Measurements from ENCODE around the gene LIMK2. TPM values are rescaled to one million over a fixed set of nuclear protein-coding genes. Genes with fewer than 3 reads are reported as not detected.

Gene LIMK2
- total RNA-seq, 3 donors from 2014 or later = 6.9 to 146 (median 135) TPM

DNA sequence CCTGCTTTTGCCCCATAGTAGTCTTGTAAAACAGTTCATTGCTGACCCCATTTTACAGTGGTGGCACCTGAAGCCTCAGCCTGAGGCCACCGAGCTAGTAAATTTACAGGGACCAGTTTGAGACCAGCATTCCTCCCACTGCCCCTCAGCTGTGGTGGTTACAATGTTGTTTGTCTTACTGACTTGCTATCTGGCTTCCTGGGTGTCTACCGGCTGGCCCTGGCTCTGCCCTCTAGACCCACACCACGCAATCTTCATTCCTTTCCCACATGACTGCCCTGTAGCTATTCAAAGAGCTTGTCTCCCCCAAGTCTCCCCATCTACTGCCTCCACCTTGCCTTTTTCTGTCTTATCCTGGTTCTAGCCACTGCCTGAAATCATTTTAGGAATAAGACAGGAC lies 59.4 kb downstream of the LIMK2 start:
- H3K27me3 ChIP-seq = no peaks in the 10 kb centered on the region
- no peak for DNase-seq (ENCODE audit: low spot score in 2 of 2)
- H3K27ac ChIP-seq = peak overlapping the region; percentile 62 to 70
- no peaks in the 10 kb centered on the region for H3K9me3 ChIP-seq
- no peak overlapping the region for H3K4me3 ChIP-seq
- H3K36me3 ChIP-seq = peaks cover 15% of the 10 kb centered on the region
- intact Hi-C loops (cut with DNase I; ENCODE audit: low total_unique reads) = loop anchor here (10.0 kb wide), 1 partner anchor 57 kb away; the partner anchor contains the start of gene LIMK2
- TF ChIP-seq POLR2AphosphoS5 (IDR thresholded peaks at IDR 0.05) = no peak
- no peak for TF ChIP-seq POLR2A (IDR thresholded peaks at IDR 0.05)
- TF ChIP-seq, protein P1, sequence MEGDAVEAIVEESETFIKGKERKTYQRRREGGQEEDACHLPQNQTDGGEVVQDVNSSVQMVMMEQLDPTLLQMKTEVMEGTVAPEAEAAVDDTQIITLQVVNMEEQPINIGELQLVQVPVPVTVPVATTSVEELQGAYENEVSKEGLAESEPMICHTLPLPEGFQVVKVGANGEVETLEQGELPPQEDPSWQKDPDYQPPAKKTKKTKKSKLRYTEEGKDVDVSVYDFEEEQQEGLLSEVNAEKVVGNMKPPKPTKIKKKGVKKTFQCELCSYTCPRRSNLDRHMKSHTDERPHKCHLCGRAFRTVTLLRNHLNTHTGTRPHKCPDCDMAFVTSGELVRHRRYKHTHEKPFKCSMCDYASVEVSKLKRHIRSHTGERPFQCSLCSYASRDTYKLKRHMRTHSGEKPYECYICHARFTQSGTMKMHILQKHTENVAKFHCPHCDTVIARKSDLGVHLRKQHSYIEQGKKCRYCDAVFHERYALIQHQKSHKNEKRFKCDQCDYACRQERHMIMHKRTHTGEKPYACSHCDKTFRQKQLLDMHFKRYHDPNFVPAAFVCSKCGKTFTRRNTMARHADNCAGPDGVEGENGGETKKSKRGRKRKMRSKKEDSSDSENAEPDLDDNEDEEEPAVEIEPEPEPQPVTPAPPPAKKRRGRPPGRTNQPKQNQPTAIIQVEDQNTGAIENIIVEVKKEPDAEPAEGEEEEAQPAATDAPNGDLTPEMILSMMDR (IDR thresholded peaks at IDR 0.05) = no peak
- peaks cover 0 to 5% of the 10 kb centered on the region in 2 donors for H3K4me1 ChIP-seq

DNA sequence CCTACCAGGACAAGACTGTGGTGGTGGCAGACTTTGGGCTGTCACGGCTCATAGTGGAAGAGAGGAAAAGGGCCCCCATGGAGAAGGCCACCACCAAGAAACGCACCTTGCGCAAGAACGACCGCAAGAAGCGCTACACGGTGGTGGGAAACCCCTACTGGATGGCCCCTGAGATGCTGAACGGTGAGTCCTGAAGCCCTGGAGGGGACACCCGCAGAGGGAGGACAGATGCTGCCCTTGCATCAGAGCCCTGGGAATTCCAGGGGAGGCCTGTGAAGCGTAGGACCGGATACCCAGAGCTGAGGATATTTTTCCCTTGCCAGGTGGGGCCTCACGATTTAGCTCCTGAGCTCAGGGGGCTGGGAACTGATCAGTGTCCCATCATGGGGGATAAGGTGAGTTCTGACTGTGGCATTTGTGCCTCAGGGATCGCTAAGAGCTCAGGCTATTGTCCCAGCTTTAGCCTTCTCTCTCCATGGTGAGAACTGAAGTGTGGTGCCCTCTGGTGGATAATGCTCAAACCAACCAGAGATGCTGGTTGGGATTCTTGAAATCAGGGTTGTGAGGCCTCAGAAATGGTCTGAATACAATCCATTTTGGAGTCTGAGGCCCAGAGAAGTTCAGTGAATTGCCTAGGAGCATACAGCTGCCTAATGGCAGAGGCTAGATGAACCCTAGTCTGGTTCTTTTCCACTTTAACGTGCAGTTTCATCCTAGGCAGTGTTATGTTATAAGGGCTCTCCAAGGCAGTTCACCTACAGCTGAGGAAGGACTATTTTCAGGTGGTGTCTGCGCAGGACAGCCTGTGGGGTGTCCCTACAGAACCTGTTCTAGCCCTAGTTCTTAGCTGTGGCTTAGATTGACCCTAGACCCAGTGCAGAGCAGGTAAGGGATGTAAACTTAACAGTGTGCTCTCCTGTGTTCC lies 60.7 kb downstream of the LIMK2 start:
- no peaks in the 10 kb centered on the region for H3K9me3 ChIP-seq
- no peak overlapping the region for H3K4me3 ChIP-seq
- H3K27ac ChIP-seq = peak overlapping the region; percentile 72 to 75
- no peaks in the 10 kb centered on the region for H3K27me3 ChIP-seq
- peaks cover 7% of the 10 kb centered on the region for H3K36me3 ChIP-seq
- peaks cover 0 to 5% of the 10 kb centered on the region in 2 donors for H3K4me1 ChIP-seq
- DNase-seq (ENCODE audit: low spot score in 2 of 2) = no peak
- intact Hi-C loops (cut with DNase I; ENCODE audit: low total_unique reads) = loop anchor here (10.0 kb wide), 1 partner anchor 58 kb away; the partner anchor contains the start of gene LIMK2
- TF ChIP-seq POLR2A (IDR thresholded peaks at IDR 0.05) (no peak), POLR2AphosphoS5 (IDR thresholded peaks at IDR 0.05) (peak in 1 of 3 donors; percentile 52)
- TF ChIP-seq, protein P1 (IDR thresholded peaks at IDR 0.05) = peak; percentile 36 to 83 (median 65)

DNA sequence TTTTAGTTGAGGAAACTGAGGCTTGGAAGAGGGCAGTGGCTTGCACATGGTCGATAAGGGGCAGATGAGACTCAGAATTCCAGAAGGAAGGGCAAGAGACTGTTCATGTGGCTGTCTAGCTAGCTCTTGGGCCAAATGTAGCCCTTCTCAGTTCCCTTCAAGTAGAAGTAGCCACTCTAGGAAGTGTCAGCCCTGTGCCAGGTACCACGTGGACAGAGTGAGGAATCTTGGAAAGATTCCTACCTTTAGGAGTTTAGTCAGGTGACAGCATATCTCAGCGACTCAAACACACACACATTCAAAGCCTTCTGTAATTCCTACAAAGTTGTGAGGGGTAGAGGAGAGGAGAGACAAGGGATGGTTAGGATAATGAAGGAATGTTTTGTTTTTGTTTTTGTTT lies 61.9 kb downstream of the LIMK2 start:
- TF ChIP-seq POLR2A (IDR thresholded peaks at IDR 0.05) (no peak), POLR2AphosphoS5 (IDR thresholded peaks at IDR 0.05) (no peak)
- TF ChIP-seq, protein P1 (IDR thresholded peaks at IDR 0.05) = no peak
- intact Hi-C loops (cut with DNase I; ENCODE audit: low total_unique reads) = loop anchor here (10.0 kb wide), 1 partner anchor 59 kb away; the partner anchor contains the start of gene LIMK2
- Histone ChIP-seq H3K4me3 (no peak overlapping the region), H3K36me3 (no peaks in the 10 kb centered on the region), H3K4me1 (peaks cover 0 to 5% of the 10 kb centered on the region in 2 donors), H3K9me3 (no peaks in the 10 kb centered on the region), H3K27me3 (no peaks in the 10 kb centered on the region), H3K27ac (peak overlapping the region; percentile 27 to 75)
- no peak for DNase-seq (ENCODE audit: low spot score in 2 of 2)

DNA sequence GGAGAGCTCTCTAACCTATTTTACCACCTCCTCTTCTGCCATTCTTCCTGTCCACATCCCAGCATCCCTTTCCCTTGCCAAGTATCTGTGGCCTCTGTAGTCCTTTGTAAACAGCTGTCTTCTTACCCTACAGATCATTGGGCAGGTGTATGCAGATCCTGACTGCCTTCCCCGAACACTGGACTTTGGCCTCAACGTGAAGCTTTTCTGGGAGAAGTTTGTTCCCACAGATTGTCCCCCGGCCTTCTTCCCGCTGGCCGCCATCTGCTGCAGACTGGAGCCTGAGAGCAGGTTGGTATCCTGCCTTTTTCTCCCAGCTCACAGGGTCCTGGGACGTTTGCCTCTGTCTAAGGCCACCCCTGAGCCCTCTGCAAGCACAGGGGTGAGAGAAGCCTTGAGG lies 62.9 kb downstream of the LIMK2 start:
- Histone ChIP-seq H3K9me3 (no peaks in the 10 kb centered on the region), H3K36me3 (no peaks in the 10 kb centered on the region), H3K27me3 (no peaks in the 10 kb centered on the region), H3K4me3 (no peak overlapping the region), H3K27ac (peak overlapping the region; percentile 61 to 75), H3K4me1 (peaks cover 0 to 5% of the 10 kb centered on the region in 2 donors)
- DNase-seq (ENCODE audit: low spot score in 2 of 2) = no peak
- no peak for TF ChIP-seq POLR2AphosphoS5 (IDR thresholded peaks at IDR 0.05)
- intact Hi-C loops (cut with DNase I; ENCODE audit: low total_unique reads) = loop anchor here (10.0 kb wide), 1 partner anchor 60 kb away; the partner anchor contains the start of gene LIMK2

DNA sequence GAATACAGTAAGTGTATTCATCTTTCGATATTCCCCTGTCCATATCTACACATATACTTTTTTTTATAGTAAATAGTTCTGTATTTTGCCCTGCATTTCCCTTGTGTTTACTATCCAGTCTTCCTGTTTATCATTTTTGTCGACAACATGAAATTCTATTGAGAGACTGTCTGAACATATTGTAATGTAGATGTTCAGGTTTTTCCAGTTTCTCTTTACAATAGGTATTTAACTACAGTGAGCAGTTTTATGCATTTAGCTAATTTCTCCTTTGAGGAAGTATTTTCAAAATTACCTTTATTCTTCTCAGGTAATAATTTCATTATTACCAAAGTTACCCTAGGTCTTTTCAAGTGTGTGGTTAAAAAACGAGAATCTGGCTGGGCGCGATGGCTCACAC lies 63.5 kb downstream of the LIMK2 start:
- H3K36me3 ChIP-seq = no peaks in the 10 kb centered on the region
- H3K4me3 ChIP-seq = no peak overlapping the region
- no peaks in the 10 kb centered on the region for H3K27me3 ChIP-seq
- peaks cover 0 to 5% of the 10 kb centered on the region in 2 donors for H3K4me1 ChIP-seq
- peak overlapping the region; percentile 61 to 75 for H3K27ac ChIP-seq
- no peak for TF ChIP-seq POLR2A (IDR thresholded peaks at IDR 0.05)
- no peak for TF ChIP-seq POLR2AphosphoS5 (IDR thresholded peaks at IDR 0.05)
- TF ChIP-seq, protein P1 (IDR thresholded peaks at IDR 0.05) = no peak
- no peak for DNase-seq (ENCODE audit: low spot score in 2 of 2)
- no peaks in the 10 kb centered on the region for H3K9me3 ChIP-seq
- intact Hi-C loops (cut with DNase I; ENCODE audit: low total_unique reads) = loop anchor here (10.0 kb wide), 1 partner anchor 61 kb away; the partner anchor contains the start of gene LIMK2

Measured in breast epithelium (tissue), 4 donors.